HepG2 (cell line): ENCODE measurements around the gene VEZT. TPM values are rescaled to one million over a fixed set of nuclear protein-coding genes. Genes with fewer than 3 reads are reported as not detected.
A peak's percentile ranks its signal among the peaks of the same experiment; 100 is the strongest.

ENCODE experiments used
- HOXD1 ChIP-seq: sonication (generic); formaldehyde crosslinking; IDR thresholded peaks from 2 replicates; pipeline ENCODE4 v1.5.0; 2020; ENCODE audit warnings: missing genetic modification reagents
- NFKBIZ ChIP-seq: IDR thresholded peaks from 2 replicates; pipeline ENCODE4 v1.6.1; 2018; ENCODE audit warnings: missing genetic modification reagents, missing compliant biosample characterization
- PAF1 ChIP-seq: IDR thresholded peaks from 2 replicates; pipeline ENCODE4 v1.6.1; 2016; ENCODE audit warnings: missing genetic modification reagents, missing compliant biosample characterization
- SSRP1 ChIP-seq: IDR thresholded peaks from 2 replicates; pipeline ENCODE4 v1.6.1; 2016; ENCODE audit warnings: control low read depth
- TMF1 ChIP-seq: sonication (generic); formaldehyde crosslinking; IDR thresholded peaks from 2 replicates; pipeline ENCODE4 v1.8.1; 2022; ENCODE audit warnings: low read depth, missing genetic modification reagents
- ZKSCAN1 ChIP-seq: fragments of 150-350 bp; IDR thresholded peaks from 2 replicates; pipeline ENCODE4 v1.6.1; 2014; ENCODE audit warnings: low read length
- ZMAT3 ChIP-seq: sonication (generic); formaldehyde crosslinking; conservative IDR thresholded peaks from 2 replicates; pipeline ENCODE4 v1.7.0; 2021; ENCODE audit warnings: missing genetic modification reagents
- ZNF160 ChIP-seq: sonication (generic); formaldehyde crosslinking; IDR thresholded peaks from 2 replicates; pipeline ENCODE4 v1.8.0; 2022; ENCODE audit warnings: mild to moderate bottlenecking, inconsistent platforms, missing genetic modification reagents
- ZNF235 ChIP-seq: sonication (generic); formaldehyde crosslinking; IDR thresholded peaks from 2 replicates; pipeline ENCODE4 v1.8.1; 2023; ENCODE audit warnings: mild to moderate bottlenecking, missing genetic modification reagents, borderline replicate concordance
- ZNF343 ChIP-seq: sonication (generic); formaldehyde crosslinking; IDR thresholded peaks from 2 replicates; pipeline ENCODE4 v1.4.0; 2020; ENCODE audit warnings: mild to moderate bottlenecking, missing genetic modification reagents
- ZNF468 ChIP-seq: sonication (generic); formaldehyde crosslinking; IDR thresholded peaks from 2 replicates; pipeline ENCODE4 v1.8.0; 2022; ENCODE audit warnings: mild to moderate bottlenecking, moderate library complexity, missing genetic modification reagents
- ZNF747 ChIP-seq: sonication (generic); formaldehyde crosslinking; IDR thresholded peaks from 2 replicates; pipeline ENCODE4 v1.8.1; 2023; ENCODE audit warnings: missing genetic modification reagents, mild to moderate bottlenecking, borderline replicate concordance
- polyA plus RNA-seq, 8 experiments: library from polyadenylated mRNA; depleted of rRNA in 3 of 8; stranded (reverse) in 7 of 8; unstranded in 1 of 8; fragments of >200 nt; fragmentation: Illumina TruSeq in 4 of 8; extraction: Trizol in 4 of 8; gene quantifications; 2 replicates each; pipeline versions ENCODE4 v1.2.1 to v1.2.3, GENCODE V29; 2011 to 2016; ENCODE audit warnings: low read depth in 4 of 8, missing spikeins in 1 of 8, mixed read lengths in 1 of 8; ENCODE audit not compliant: insufficient read depth in 1 of 8
- total RNA-seq, 5 experiments: library from RNA; depleted of rRNA; stranded (reverse); fragments of >200 nt; fragmentation: Illumina TruSeq; extraction: Trizol; gene quantifications; 2 replicates each; pipeline ENCODE4 v1.2.3, GENCODE V29; 2016; ENCODE audit warnings: low read depth in 1 of 5
- TF ChIP-seq, protein P1 (sequence below): sonication (generic); formaldehyde crosslinking; conservative IDR thresholded peaks from 2 replicates; pipeline ENCODE4 v1.8.1; 2023; ENCODE audit warnings: missing genetic modification reagents
- TF ChIP-seq, protein P2 (sequence below): sonication (generic); formaldehyde crosslinking; IDR thresholded peaks from 2 replicates; pipeline ENCODE4 v1.5.0; 2020; ENCODE audit warnings: missing genetic modification reagents
- TF ChIP-seq, protein P3 (sequence below): sonication (generic); formaldehyde crosslinking; IDR thresholded peaks from 2 replicates; pipeline ENCODE4 v1.8.0; 2022; ENCODE audit warnings: mild to moderate bottlenecking, missing genetic modification reagents; ENCODE audit not compliant: insufficient replicate concordance
- TF ChIP-seq, protein P4 (sequence below): IDR thresholded peaks from 2 replicates; pipeline ENCODE4 v1.6.1; 2016; ENCODE audit warnings: low read depth
- TF ChIP-seq, protein P5 (sequence below): sonication (generic); formaldehyde crosslinking; IDR thresholded peaks from 2 replicates; pipeline ENCODE4 v1.8.0; 2022; ENCODE audit warnings: mild to moderate bottlenecking, missing genetic modification reagents, moderate library complexity

VEZT gene
- total and polyA plus RNA-seq, 2 of the 13 experiments (the other 11 are each of a cell fraction or from before 2014, with no cell fraction given): 35.5 to 51.6 TPM

DNA sequence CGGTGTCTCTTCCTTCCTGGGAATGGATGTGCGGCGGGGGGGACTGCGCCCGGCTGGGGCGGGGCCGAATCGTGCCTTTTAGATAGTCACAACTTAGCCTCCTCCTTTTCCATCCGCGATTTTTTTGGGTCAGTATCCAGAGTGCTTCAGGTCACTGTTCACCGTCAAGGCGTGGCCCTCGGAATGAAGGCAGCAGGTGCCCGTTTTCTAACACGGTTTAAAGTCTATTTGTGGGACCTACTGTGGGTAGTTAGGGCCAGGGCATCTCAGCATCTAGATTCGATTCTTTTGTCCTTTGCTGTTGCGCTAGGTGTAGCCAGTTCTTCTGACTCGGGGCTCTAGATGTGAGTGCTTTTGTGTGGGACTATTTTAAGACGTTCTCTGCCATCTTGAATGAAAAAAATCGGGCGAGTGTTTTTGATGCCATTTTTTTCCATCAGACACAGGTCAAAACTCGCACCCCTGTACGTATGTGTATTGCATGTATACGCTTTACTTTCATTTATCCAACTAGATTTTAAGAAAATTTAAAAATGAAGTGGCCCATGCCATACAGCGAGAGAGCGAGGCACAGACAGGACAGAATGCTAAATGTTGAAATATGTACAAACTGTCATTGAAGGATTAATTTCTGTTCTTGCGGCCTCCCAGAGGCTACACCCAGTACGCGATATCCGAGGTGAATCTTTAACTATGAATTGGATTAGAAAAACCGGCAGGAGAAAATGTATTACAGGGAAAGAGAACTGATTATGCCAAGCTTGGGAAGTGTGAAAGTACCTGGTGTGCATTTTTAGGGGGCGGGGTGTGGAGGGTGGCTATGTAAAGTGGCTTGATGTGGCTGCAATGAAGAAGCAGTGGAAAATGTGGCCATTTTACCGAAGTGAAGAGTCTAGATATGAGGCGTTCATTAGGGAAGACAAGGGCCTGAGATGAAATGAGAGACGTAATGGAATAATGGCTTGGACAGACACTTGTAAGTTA, 835 bp downstream of the VEZT start (continued):
- TF ChIP-seq, protein P1, sequence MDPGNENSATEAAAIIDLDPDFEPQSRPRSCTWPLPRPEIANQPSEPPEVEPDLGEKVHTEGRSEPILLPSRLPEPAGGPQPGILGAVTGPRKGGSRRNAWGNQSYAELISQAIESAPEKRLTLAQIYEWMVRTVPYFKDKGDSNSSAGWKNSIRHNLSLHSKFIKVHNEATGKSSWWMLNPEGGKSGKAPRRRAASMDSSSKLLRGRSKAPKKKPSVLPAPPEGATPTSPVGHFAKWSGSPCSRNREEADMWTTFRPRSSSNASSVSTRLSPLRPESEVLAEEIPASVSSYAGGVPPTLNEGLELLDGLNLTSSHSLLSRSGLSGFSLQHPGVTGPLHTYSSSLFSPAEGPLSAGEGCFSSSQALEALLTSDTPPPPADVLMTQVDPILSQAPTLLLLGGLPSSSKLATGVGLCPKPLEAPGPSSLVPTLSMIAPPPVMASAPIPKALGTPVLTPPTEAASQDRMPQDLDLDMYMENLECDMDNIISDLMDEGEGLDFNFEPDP (CRISPR knock-in tag): 0 out of 2 replicates have a peak, but pooled peaks have one; percentile 67
- TF ChIP-seq ZNF343: no peak
- TF ChIP-seq SSRP1 (CRISPR knock-in tag): no peak
- TF ChIP-seq, protein P2, sequence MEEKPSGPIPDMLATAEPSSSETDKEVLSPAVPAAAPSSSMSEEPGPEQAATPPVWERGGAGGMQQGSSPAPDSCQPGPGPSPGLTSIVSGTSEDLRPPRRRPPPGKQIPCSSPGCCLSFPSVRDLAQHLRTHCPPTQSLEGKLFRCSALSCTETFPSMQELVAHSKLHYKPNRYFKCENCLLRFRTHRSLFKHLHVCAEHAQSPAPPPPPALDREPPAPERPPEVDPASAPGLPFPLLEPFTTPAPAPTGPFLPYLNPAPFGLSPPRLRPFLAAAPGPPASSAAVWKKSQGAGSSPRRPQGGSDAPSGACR (CRISPR knock-in tag): peak; percentile 33; the same call in 1 of the 2 replicates
- no peak for TF ChIP-seq HOXD1 (CRISPR knock-in tag)
- TF ChIP-seq ZNF160 (CRISPR knock-in tag): no peak
- TF ChIP-seq, protein P3, sequence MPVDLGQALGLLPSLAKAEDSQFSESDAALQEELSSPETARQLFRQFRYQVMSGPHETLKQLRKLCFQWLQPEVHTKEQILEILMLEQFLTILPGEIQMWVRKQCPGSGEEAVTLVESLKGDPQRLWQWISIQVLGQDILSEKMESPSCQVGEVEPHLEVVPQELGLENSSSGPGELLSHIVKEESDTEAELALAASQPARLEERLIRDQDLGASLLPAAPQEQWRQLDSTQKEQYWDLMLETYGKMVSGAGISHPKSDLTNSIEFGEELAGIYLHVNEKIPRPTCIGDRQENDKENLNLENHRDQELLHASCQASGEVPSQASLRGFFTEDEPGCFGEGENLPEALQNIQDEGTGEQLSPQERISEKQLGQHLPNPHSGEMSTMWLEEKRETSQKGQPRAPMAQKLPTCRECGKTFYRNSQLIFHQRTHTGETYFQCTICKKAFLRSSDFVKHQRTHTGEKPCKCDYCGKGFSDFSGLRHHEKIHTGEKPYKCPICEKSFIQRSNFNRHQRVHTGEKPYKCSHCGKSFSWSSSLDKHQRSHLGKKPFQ (CRISPR knock-in tag): no peak
- 0 out of 2 replicates have a peak, but pooled peaks have one; percentile 32 for TF ChIP-seq ZNF747 (CRISPR knock-in tag)
- TF ChIP-seq, protein P4, sequence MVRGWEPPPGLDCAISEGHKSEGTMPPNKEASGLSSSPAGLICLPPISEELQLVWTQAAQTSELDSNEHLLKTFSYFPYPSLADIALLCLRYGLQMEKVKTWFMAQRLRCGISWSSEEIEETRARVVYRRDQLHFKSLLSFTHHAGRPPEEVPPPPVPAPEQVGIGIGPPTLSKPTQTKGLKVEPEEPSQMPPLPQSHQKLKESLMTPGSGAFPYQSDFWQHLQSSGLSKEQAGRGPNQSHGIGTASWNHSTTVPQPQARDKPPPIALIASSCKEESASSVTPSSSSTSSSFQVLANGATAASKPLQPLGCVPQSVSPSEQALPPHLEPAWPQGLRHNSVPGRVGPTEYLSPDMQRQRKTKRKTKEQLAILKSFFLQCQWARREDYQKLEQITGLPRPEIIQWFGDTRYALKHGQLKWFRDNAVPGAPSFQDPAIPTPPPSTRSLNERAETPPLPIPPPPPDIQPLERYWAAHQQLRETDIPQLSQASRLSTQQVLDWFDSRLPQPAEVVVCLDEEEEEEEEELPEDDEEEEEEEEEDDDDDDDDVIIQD (CRISPR knock-in tag): 0 out of 2 replicates have a peak, but pooled peaks have one; percentile 27
- TF ChIP-seq ZNF235: no peak
- TF ChIP-seq, protein P5, sequence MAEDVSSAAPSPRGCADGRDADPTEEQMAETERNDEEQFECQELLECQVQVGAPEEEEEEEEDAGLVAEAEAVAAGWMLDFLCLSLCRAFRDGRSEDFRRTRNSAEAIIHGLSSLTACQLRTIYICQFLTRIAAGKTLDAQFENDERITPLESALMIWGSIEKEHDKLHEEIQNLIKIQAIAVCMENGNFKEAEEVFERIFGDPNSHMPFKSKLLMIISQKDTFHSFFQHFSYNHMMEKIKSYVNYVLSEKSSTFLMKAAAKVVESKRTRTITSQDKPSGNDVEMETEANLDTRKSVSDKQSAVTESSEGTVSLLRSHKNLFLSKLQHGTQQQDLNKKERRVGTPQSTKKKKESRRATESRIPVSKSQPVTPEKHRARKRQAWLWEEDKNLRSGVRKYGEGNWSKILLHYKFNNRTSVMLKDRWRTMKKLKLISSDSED: 0 out of 2 replicates have a peak, but pooled peaks have one; percentile 62
- no peak for TF ChIP-seq NFKBIZ
- no peak for TF ChIP-seq PAF1 (CRISPR knock-in tag)
- peak; percentile 62; the same call in 1 of the 2 replicates for TF ChIP-seq ZMAT3 (CRISPR knock-in tag)
- TF ChIP-seq ZKSCAN1: peak; percentile 67
- 0 out of 2 replicates have a peak, but pooled peaks have one; percentile 33 for TF ChIP-seq ZNF468 (CRISPR knock-in tag)
- TF ChIP-seq TMF1 (CRISPR knock-in tag): no peak
